Activated naive CD4-positive, alpha-beta T cell treated with anti-CD3 and anti-CD28 coated beads, Interleukin-2, amount 10 ng/mL, durations not matched to agents 7 days and 5 days (primary cell): ENCODE measurements around the gene KRTAP19-3.

Source experiments
- CTCF ChIA-PET: fragments of 350-600 bp; sonication (Branson Sonifier 250); formaldehyde crosslinking; loops from one replicate; lab custom pipeline; 2021; ENCODE audit warnings: antibody characterized with exemption; lab: Charles Lee
- DNase-seq: peaks from one replicate; pipeline ENCODE4 v3.0.0-alpha.2; 2020
- H3K27ac Mint-ChIP-seq: one replicate; pipeline ENCODE4 v1.8.0; 2021; ENCODE audit warnings: mild to moderate bottlenecking, moderate library complexity, mixed read lengths
- H3K27me3 Mint-ChIP-seq: one replicate; pipeline ENCODE4 v1.8.0; 2021; ENCODE audit warnings: mild to moderate bottlenecking, mixed read lengths
- H3K36me3 Mint-ChIP-seq: one replicate; pipeline ENCODE4 v1.8.0; 2021; ENCODE audit warnings: mixed read lengths
- H3K4me1 Mint-ChIP-seq: one replicate; pipeline ENCODE4 v1.8.0; 2021; ENCODE audit warnings: mixed read lengths
- H3K4me3 Mint-ChIP-seq: one replicate; pipeline ENCODE4 v1.8.0; 2021; ENCODE audit warnings: mild to moderate bottlenecking, moderate library complexity, mixed read lengths
- H3K9me3 Mint-ChIP-seq: one replicate; pipeline ENCODE4 v1.8.0; 2021; ENCODE audit warnings: mixed read lengths

KRTAP19-3 gene

GRCh38 chr21:30448514-30448913, 43.3 kb downstream of the KRTAP19-3 start:
- Mint-ChIP-seq H3K27ac (no peak overlapping the region), H3K4me3 (no peak overlapping the region), H3K27me3 (no peaks in the 10 kb centered on the region), H3K36me3 (no peaks in the 10 kb centered on the region), H3K4me1 (peaks cover 2% of the 10 kb centered on the region), H3K9me3 (no peaks in the 10 kb centered on the region)
- no peak for DNase-seq
- CTCF ChIA-PET: no interaction called here

- H3K27ac Mint-ChIP-seq: no peak overlapping the region
- no peaks in the 10 kb centered on the region for H3K27me3 Mint-ChIP-seq
- peaks cover 2% of the 10 kb centered on the region for H3K4me1 Mint-ChIP-seq
- H3K36me3 Mint-ChIP-seq: no peaks in the 10 kb centered on the region
- no peak for DNase-seq
- no peaks in the 10 kb centered on the region for H3K9me3 Mint-ChIP-seq
- no peak overlapping the region for H3K4me3 Mint-ChIP-seq
- CTCF ChIA-PET: no interaction called here
These were observed 44.8 kb downstream of the KRTAP19-3 start for GRCh38 chr21:30447056-30447455.

- Mint-ChIP-seq H3K27ac (no peak overlapping the region), H3K4me1 (peaks cover 2% of the 10 kb centered on the region), H3K4me3 (no peak overlapping the region), H3K9me3 (no peaks in the 10 kb centered on the region), H3K27me3 (no peaks in the 10 kb centered on the region), H3K36me3 (no peaks in the 10 kb centered on the region)
- CTCF ChIA-PET: no interaction called here
- DNase-seq: no peak
These were observed 47.6 kb downstream of the KRTAP19-3 start for GRCh38 chr21:30444204-30444603.

GRCh38 chr21:30443226-30443625, 48.6 kb downstream of the KRTAP19-3 start:
- no peak for DNase-seq
- no peak overlapping the region for H3K4me3 Mint-ChIP-seq
- H3K27ac Mint-ChIP-seq: no peak overlapping the region
- CTCF ChIA-PET: no interaction called here
- H3K4me1 Mint-ChIP-seq: peaks cover 2% of the 10 kb centered on the region
- no peaks in the 10 kb centered on the region for H3K36me3 Mint-ChIP-seq
- no peaks in the 10 kb centered on the region for H3K27me3 Mint-ChIP-seq
- H3K9me3 Mint-ChIP-seq: no peaks in the 10 kb centered on the region
